Measurements from ENCODE around the gene SLC44A2.
"Not testable (repeated sequence)": the region's sequence is repeated elsewhere in the genome, so short reads cannot be mapped to it uniquely, and the experiment has no call there.

The SLC44A2 gene

DNA sequence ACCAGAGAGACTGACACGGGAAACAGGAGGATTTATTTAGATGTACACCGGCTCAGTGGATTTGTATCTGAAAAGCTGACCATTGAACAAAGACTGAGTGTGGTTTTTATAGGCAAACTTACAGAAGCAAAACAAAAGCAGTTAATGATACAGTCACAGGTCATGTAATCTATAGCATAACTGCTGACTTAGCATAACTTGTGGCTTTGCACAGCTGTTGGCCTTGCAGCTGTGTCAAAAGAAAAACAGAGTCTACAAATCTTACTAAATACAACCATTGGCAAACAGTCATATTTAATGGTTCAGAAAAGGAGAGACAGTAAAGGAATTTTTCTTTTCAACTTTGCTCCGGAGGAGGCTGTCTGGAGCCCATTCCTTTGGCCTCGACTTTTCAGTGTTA lies 26.5 kb downstream of the SLC44A2 start:
- DNase-seq (ENCODE audit: low read depth, low spot score): no peak

DNA sequence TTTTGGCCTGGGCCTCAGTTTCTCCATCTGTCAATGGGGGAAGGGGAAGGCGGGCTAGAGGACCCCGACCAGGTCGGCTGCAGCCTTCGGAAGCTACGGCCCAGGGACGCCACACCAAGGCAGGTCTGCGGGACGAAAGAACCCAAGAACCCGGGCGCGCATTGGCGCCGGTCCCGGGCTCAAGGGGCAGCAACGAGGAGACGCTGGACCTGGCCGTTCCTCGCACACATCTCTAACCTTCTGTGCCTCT lies 28.1 kb downstream of the SLC44A2 start:
- DNase-seq (ENCODE audit: low read depth, low spot score): no peak

DNA sequence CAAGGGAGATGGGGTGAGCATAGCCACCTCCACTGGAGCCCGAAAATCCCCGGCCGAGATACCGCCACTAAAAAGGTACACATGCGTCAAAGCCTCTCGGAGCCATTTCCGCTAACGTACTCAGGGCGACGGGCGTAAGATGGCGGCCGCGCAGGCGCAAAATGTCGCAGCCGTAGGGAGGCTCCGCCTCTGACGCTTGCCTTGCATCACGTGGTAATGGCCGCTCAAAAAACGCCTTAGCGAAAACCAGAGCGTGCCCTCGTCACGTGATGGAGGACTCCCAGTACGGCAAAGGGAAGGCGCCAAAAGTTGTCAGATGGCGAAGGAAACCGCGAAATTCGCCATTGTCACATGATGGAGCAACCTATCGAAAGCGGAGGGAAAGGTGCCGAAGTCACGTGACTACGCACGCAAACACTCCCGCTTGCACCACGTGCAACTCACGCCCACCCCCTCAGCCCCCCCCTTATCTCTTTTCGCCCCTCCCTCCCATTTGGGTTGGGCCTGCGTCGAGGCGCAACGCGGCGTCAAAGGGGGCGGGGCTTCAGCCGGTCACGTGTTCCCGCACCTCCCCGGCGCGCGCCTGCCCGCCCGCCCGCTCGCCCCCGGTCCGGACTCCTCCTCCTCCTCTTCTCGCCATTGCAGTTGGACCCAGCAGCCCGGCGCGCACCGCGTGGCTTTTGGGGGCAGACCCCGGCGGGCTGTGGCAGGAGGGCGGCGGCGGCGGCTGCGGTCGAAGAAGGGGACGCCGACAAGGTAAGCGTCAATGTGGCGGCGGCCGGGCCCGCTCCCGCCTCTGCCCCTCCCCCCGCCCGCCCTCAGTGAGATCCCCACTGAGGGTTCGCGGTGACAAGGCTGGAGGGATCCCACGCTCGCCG lies 28.6 kb downstream of the SLC44A2 start, which contains the start of gene ILF3:
Gene ILF3 (plus strand): TSS at position 615 of the 878 bp plus-strand sequence. CDS start 16,260 bp downstream, outside the sequence.
- DNase-seq (ENCODE audit: low read depth, low spot score): peak; percentile 100

DNA sequence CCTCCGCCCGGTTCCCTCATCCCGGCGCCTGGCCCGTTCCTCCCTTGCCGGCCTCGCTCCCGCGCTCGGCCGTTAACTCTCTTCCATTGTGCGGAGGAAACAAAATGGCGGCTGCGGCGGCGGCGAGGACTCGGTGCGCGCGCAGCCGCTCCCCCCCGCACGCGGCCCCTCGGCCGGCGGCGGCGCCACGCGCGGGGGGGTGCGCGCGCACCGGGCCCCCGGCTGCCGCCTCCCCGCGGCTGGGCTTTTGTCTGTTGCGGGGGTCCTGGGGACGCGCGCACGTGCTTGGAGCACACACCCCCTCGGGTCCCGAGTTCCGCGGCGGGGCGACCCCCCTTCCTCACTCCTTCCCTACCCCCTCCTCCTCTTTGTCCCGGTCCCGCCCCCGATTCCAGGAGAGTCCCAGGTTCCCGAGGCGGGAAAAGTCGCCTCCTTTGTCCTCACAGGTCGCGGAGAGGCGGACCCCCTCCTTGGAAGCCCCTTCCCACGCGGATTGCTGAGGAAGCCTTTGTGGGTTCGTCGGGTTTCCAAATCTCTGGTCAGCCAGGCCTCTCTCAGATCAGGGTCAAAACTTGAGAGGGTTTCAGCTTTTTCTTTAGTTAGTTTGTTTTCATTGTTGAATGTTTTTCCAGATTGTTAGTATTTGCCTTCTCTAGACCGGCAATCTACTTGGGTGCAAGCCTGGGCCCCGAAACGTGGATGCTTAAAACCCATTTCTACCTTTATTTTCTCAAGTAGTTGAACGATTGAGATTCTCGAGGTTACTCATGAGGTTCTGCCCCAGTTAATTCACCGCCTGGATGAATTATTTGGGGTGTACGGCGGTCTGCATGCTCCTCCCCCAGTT lies 29.5 kb downstream of the SLC44A2 start:
- DNase-seq (ENCODE audit: low read depth, low spot score): no peak

DNA sequence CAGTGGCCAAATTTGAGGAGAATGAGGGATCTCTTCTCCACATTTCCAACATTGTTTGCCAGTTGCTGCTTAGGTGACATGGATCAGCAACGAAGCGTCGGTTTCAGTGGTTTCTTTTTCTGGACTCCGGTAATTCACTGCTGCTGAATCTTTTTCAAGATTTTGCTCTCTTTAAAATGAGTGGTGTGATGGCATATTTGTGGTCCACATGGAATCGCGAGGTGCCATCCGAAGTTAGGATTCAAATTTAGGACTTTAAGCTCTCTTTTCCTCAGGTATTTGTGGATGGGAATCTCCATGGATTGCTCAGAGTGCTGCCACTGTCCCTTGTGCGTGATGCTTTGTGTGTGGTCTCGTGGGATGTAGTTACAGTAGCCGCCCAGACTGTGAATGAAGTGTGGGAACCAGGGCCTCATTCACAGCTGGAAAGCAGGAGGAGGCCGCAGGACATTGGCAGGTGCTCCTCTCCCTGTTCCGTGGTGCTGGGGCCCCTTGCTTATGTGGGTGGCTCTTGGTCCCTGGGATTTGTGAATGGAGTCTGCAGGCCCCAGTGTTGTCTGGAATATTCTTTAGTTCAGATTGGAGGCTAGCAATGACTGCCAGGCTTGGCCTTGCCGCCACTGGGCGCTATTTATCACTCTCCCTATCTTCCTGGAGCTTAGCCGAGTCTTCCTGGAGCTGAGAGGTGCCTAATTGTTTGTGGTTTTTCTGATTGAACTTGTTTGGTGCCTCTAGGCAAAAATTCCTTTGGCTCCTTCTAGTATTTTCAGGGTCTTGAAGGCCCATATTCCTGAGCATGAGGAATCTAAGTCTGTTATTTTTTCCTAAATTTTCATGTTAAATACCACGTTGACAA lies 30.3 kb downstream of the SLC44A2 start:
- no peak for DNase-seq (ENCODE audit: low read depth, low spot score)

DNA sequence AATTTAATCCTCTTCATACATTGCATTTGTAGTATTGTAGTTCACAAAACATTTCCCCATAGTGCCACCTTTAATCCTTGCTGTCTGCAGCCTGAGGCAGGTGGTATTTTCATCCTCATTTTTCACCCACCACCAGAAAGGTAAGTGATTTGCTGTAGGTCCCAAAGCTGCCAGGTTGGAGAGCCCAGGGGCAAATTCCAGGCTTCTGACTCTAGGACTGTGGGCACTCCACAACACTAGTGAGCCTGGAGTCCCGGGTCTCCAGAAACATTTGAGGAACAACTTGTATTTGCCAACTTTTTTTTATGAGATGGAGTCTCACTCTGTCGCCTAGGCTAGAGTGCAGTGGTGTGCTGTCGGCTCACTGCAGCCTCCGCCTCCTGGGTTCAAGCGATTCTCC lies 35.0 kb downstream of the SLC44A2 start:
- no peak for DNase-seq (ENCODE audit: low read depth, low spot score)

DNA sequence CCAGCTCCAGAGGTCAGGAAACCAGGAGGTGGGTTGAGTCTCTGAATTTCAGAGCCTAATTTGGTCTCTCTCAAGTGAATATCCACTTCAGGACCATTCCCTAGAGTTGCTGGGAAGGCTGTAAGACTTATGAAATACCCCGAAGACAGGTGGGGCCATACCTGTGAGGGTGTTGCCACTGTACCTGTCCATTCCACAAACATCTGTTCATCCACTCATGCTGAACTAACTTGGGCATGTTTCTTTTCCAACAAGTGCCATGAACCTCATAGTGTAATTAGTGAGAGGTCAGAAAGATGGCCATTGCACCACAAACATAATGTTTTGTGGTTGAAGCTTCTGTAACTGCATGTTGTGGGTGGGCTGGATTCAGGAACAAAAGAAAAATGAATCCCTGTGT lies 36.6 kb downstream of the SLC44A2 start:
- no peak for DNase-seq (ENCODE audit: low read depth, low spot score)

DNA sequence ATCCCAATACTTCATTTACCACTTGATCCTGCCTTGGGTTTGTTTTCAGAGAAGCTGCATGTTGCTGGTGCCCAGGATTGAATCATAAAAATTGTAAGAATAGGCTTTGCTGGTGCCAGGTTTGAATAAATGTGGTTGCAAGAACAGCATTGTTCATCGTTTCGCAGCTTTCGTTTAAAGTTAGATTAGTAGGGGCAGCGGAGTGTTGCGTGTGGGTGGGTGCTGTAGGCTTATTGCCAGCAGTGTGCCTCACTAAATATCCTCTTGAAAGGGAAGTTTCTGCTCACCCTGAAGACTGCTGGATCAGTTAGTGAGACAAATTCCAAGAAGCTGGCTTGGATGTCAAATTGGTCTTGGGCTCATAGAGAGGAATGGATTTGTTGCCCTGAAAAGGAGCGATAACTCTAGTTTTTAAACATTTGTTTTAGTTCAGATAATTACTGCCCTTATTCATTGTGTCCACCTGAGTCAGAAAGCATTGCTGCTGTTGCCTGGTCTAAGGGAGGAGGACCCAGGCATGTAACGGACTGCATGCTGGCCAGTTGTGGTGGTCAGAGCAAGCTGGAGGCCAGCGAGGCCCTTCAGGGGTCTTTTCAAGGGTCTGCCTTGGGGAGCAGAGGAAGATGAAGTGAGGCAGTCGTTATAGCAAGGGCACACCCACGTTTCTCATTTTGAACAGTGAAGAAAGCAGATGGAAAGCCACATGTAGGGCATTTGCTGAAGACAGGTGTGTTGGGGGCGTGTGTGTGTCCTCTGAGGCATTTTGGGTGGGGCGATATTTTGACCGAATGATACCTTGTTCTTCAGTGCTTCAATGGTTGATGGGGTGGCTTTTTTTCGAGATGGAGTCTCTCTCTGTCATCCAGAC lies 37.3 kb downstream of the SLC44A2 start:
- no peak for DNase-seq (ENCODE audit: low read depth, low spot score)

DNA sequence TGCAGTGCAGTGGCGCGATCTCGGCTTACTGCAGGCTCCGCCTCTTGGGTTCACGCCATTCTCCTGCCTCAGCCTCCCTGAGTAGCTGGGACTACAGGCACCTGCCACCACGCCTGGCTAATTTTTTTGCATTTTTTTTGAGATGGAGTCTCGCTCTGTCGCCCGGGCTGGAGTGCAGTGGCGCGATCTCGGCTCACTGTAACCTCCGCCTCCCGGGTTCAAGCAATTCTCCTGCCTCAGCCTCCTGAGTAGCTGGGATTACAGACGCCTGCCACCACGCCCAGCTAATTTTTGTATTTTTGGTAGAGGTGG lies 37.9 kb downstream of the SLC44A2 start:
- not testable (repeated sequence) for DNase-seq (ENCODE audit: low read depth, low spot score)

DNA sequence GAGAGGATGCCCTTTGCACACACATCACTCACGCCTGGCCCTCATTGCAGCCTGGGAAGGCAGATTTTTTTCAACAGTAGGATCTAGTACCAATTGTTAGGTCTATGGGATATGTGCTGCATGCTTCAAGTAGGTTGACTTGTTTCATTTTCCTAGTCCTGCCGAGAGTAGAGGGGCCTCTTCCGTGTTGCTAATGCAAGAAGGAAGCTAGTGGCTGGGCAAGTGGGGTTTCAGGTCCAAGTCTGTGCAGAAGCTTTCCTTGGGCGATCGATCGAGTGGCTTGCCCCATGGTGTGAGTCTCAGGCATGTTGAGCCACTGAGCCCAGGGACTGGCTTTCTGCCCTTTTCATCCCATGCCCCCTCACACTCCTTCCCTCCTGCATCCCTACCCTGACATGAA lies 42.5 kb downstream of the SLC44A2 start:
- no peak for DNase-seq (ENCODE audit: low read depth, low spot score)

DNA sequence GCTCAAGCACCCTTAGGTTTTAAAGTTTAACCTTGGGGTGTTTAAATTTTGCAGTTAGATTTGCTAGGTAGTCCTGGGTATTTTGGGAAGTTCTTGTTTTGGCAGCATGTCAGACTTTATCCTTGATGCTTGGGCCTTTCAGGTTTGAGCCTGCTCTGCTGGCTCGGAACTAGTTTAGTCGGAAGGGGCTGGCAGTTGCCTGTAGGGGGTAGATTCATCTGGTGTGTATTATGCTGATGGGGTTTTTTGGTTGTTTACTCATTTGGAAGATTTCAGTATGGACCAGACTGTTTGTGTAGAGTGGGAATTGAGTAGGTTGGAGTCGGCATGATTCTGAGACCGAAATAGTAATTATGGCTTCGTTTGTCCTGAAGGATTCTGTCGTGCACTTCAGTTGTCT lies 43.9 kb downstream of the SLC44A2 start:
- DNase-seq (ENCODE audit: low read depth, low spot score): no peak

DNA sequence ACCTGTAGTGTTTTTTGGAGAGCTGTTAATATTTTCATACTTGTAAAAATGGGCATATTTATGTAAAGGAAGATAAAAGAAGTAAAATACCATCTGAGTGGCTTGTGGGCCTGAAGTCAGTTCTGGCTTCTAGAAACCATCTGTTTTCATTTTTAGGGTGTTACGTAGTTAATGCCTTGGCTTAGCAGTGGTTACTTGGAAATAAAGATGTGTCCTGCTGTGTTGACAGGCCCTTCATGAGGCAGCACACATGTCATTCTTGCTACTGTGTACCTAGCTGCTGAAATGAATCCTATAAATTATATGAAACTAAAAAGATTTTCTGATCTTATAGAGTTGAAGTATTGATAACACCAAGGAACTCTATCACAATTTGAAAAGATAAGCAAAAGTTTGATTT lies 44.8 kb downstream of the SLC44A2 start:
- no peak for DNase-seq (ENCODE audit: low read depth, low spot score)

DNA sequence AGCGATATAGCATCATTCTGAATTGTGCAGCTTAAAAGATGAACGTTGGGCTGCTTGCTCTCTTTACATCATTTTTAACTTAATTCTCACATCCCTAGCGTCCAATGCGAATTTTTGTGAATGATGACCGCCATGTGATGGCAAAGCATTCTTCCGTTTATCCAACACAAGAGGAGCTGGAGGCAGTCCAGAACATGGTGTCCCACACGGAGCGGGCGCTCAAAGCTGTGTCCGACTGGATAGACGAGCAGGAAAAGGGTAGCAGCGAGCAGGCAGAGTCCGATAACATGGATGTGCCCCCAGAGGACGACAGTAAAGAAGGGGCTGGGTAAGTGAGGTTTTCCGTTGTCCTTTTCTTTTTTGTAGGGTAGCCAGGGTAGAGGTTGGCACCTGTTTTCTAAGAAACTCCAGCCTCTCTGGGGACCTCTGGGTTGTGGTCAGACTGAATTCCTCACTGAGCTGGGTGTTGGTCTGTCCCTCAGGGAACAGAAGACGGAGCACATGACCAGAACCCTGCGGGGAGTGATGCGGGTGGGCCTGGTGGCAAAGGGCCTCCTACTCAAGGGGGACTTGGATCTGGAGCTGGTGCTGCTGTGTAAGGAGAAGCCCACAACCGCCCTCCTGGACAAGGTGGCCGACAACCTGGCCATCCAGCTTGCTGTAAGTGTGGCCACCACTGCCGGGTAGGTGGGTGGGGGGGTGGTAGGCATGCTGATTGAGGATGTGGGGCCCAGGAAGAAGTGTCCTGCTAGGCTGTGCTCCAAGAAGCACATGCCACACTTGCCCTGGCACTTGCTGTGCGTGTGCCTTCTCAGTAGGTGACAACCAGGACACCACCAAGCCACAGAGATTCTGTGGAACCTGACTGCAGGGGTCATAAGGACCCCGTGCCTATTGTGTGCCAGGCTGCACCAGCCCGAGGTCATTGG lies 45.8 kb downstream of the SLC44A2 start:
- DNase-seq (ENCODE audit: low read depth, low spot score): no peak

DNA sequence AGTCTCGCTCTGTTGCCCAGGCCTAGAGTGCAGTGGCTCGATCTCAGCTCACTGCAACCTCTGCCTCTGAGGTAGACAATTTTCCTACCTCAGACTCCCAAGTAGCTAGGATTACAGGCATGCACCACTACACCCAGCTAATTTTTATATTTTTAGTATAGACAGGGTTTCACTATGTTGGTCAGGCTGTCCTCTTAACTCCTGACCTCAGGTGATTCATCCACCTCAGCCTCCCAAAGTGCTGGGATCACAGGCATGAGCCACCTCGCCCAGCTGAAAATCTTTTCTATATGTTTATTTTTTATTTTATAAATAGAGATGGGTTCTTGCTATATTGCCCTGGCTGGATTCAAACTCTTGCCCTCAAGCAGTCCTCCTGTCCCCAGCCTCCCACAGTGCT lies 46.6 kb downstream of the SLC44A2 start:
- DNase-seq (ENCODE audit: low read depth, low spot score): not testable (repeated sequence)

DNA sequence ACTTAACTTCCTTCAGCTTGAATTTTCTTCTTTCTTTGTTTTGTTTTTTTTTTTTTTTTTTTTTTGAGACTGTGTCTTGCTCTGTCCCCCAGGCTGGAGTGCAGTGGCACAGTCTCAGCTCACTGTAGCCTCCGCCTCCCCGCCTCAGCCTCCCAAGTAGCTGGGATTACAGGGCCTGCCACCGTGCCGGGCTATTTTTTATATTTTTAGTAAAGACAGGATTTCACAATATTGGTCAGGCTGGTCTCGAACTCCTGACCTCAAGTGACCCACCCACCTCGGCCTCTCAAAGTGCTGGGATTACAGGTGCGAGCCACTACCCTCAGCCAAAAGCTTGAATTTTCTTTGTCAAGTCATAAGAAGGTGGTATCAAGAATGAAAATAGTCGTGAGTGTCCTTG lies 49.9 kb downstream of the SLC44A2 start:
- not testable (repeated sequence) for DNase-seq (ENCODE audit: low read depth, low spot score)

DNA sequence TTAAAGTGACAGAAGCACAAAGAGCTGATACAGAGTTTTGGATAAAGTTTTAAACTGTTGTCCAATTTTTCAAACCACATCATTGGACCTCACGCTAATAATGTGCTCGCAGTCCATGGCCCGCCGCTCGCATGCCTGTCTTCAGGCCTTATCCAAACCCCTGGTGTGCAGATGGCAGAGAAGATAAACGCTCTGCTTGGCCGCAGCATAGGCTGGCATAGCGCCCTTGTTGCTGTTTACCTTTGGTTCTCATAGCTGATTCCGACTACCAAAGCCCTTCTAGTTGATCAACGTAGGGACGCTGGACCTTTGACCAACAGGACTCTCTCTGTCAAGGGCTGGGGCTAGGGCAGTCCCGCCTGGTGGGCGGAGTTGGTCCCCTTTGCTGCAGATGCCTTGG lies 52.4 kb downstream of the SLC44A2 start:
- DNase-seq (ENCODE audit: low read depth, low spot score): no peak

DNA sequence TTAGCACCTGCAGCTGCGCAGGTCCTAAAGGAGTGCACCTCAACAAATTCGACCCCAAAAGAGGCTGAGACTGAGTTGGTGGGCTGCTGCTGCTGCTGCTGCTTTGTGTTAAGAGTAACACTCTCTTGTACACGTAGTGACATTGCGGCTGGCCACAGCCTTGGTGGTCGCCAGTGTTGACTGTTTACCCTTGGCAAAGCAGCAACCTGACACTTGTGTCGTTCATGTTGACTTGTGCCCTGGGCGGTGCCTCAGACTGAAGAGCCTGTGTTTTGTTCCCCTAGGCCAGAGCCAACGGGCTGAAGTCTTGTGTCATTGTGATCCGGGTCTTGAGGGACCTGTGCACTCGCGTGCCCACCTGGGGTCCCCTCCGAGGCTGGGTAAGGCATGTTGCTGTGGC lies 53.5 kb downstream of the SLC44A2 start:
- DNase-seq (ENCODE audit: low read depth, low spot score): no peak

DNA sequence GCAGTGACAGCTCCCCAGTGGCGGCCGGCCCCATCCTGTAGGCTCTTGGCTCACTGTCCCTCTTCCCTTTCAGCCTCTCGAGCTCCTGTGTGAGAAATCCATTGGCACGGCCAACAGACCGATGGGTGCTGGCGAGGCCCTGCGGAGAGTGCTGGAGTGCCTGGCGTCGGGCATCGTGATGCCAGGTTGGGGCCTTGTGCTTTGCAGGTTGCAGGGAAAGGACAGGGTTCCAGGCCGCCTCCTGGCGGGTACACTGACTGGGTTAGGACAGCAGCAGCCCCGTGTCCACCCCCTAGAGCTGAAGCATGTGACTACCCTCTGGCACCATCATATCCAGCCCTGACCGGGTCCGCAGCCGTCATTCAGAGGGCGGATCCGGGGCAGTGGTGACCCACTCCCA lies 54.4 kb downstream of the SLC44A2 start:
- DNase-seq (ENCODE audit: low read depth, low spot score): no peak

DNA sequence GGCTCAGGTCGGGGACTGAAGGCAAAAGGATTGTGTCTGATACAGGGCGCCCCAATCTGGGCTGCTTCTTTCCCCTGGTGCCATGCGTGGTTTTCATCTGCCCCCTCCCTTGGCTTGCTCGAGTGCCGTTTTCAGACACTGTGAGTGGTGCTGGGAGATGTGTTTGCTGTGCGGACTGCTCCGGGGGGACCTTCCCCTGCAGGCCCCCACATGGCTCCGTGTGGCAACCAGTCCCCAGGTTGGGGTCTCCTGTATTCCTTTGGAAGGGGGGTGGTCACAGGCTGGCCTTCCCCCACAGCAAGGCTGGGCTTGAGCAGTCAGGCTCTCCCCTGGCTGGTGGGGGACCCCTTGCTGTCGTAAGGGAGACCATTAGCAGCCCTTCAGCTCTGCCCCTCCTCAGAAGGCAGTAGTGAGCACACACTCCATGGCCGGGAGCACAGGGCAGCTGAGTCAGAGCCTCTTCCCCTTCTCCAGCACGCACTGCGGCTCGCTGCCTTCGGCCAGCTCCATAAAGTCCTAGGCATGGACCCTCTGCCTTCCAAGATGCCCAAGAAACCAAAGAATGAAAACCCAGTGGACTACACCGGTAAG lies 55.3 kb downstream of the SLC44A2 start:
- no peak for DNase-seq (ENCODE audit: low read depth, low spot score)

DNA sequence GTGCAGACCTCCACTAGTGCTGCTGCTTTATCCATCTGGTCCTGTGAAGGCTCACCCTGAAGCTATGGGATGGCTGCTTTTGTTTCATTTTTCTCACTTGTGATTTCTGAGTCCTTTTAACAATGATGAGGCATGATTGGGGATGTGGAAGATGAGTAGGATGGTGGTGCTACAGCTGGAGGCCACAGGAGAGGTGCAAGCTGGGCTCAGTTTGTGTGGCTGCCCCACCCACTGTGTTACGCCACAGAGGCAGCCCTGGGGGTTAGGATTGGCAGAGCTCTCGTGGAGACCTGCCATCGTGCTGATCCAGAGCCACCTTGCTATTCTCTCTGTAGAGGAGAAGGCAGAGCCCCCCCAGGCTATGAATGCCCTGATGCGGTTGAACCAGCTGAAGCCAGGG lies 56.3 kb downstream of the SLC44A2 start:
- no peak for DNase-seq (ENCODE audit: low read depth, low spot score)

All from smooth muscle cell of the brain vasculature (primary cell).